SK-N-SH treated with all-trans-retinoic acid at 6 μM for 48 hours (cell line): ENCODE results near the gene CHMP6.

Experiments
- ATAC-seq: fragments of 200-7000 bp; cut with Tn5 transposase; 3 replicates; pipeline ENCODE4 v1.9.1; 2020; ENCODE audit warnings: mild to moderate bottlenecking, moderate library complexity
- ARNTL ChIP-seq: fragments of 450-650 bp; formaldehyde crosslinking; IDR thresholded peaks from 2 replicates; pipeline ENCODE4 v1.5.0; 2020; ENCODE audit warnings: low read depth, mild to moderate bottlenecking, moderate library complexity, borderline replicate concordance
- BACH2 ChIP-seq: fragments of 250-450 bp; sonication (Bioruptor Pico); IDR thresholded peaks from 2 replicates; pipeline ENCODE4 v1.9.0; 2021; ENCODE audit warnings: mild to moderate bottlenecking, borderline replicate concordance
- CREB5 ChIP-seq: fragments of 250-450 bp; sonication (Bioruptor Pico); IDR thresholded peaks from 2 replicates; pipeline ENCODE4 v1.5.1; 2020; ENCODE audit warnings: low read depth, mild to moderate bottlenecking, moderate library complexity
- CSDC2 ChIP-seq: fragments of 250-450 bp; sonication (Bioruptor Pico); IDR thresholded peaks from 2 replicates; pipeline ENCODE4 v1.5.0; 2020; ENCODE audit warnings: mild to moderate bottlenecking, moderate library complexity
- CSRNP3 ChIP-seq: fragments of 250-450 bp; sonication (Bioruptor Pico); IDR thresholded peaks from 2 replicates; pipeline ENCODE4 v1.5.1; 2021; ENCODE audit warnings: mild to moderate bottlenecking, moderate library complexity
- GLIS3 ChIP-seq: fragments of 250-450 bp; sonication (Bioruptor Pico); IDR thresholded peaks from 2 replicates; pipeline ENCODE4 v1.5.0; 2020; ENCODE audit warnings: mild to moderate bottlenecking, moderate library complexity
- PATZ1 ChIP-seq: fragments of 250-450 bp; sonication (Bioruptor Pico); IDR thresholded peaks from 2 replicates; pipeline ENCODE4 v1.8.0; 2020; ENCODE audit warnings: mild to moderate bottlenecking, moderate library complexity, borderline replicate concordance
- POU6F1 ChIP-seq: fragments of 250-450 bp; sonication (Bioruptor Pico); IDR thresholded peaks from 2 replicates; pipeline ENCODE4 v1.8.0; 2021; ENCODE audit warnings: low read depth, mild to moderate bottlenecking, moderate library complexity, borderline replicate concordance
- PPARA ChIP-seq: fragments of 250-450 bp; sonication (Bioruptor Pico); IDR thresholded peaks from 2 replicates; pipeline ENCODE4 v1.5.0; 2020; ENCODE audit warnings: mild to moderate bottlenecking, borderline replicate concordance
- RARB ChIP-seq: fragments of 250-450 bp; sonication (Bioruptor Pico); IDR thresholded peaks from 2 replicates; pipeline ENCODE4 v1.8.0; 2021; ENCODE audit warnings: mild to moderate bottlenecking, moderate library complexity
- SNAI2 ChIP-seq: fragments of 250-450 bp; sonication (Bioruptor Pico); IDR thresholded peaks from 2 replicates; pipeline ENCODE4 v1.5.0; 2020; ENCODE audit warnings: mild to moderate bottlenecking, moderate library complexity
- TCF4 ChIP-seq: fragments of 250-450 bp; sonication (Bioruptor Pico); IDR thresholded peaks from 2 replicates; pipeline ENCODE4 v1.8.0; 2021; ENCODE audit warnings: mild to moderate bottlenecking, moderate library complexity, borderline replicate concordance
- TSHZ2 ChIP-seq: fragments of 250-450 bp; sonication (Bioruptor Pico); IDR thresholded peaks from 2 replicates; pipeline ENCODE4 v1.5.0; 2020; ENCODE audit warnings: mild to moderate bottlenecking, moderate library complexity
- ZC3H10 ChIP-seq: fragments of 250-450 bp; sonication (Bioruptor Pico); IDR thresholded peaks from 2 replicates; pipeline ENCODE4 v1.5.1; 2021; ENCODE audit warnings: mild to moderate bottlenecking, moderate library complexity
- ZFP3 ChIP-seq: fragments of 250-450 bp; sonication (Bioruptor Pico); IDR thresholded peaks from 2 replicates; pipeline ENCODE4 v1.5.0; 2020; ENCODE audit warnings: mild to moderate bottlenecking, moderate library complexity
- ZFP30 ChIP-seq: fragments of 450-650 bp; formaldehyde crosslinking; IDR thresholded peaks from 2 replicates; pipeline ENCODE4 v1.5.0; 2022; ENCODE audit warnings: mild to moderate bottlenecking, moderate library complexity
- ZNF8 ChIP-seq: fragments of 450-650 bp; formaldehyde crosslinking; IDR thresholded peaks from 2 replicates; pipeline ENCODE4 v1.5.0; 2020; ENCODE audit warnings: mild to moderate bottlenecking, moderate library complexity

The CHMP6 gene

GRCh38 chr17:81046770-81047359, 55.2 kb downstream of the CHMP6 start (continued):
- TF ChIP-seq TSHZ2 (CRISPR knock-in tag) = no peak

GRCh38 chr17:81048827-81049371, 57.3 kb downstream of the CHMP6 start:
- no peak for ATAC-seq
- TF ChIP-seq GLIS3 (CRISPR knock-in tag) = no peak
- TF ChIP-seq CSDC2 (CRISPR knock-in tag) = no peak
- TF ChIP-seq ARNTL (CRISPR knock-in tag) = no peak
- TF ChIP-seq RARB = no peak
- TF ChIP-seq ZFP30 = no peak
- no peak for TF ChIP-seq BACH2 (CRISPR knock-in tag)
- no peak for TF ChIP-seq CSRNP3 (CRISPR knock-in tag)
- no peak for TF ChIP-seq SNAI2 (CRISPR knock-in tag)
- TF ChIP-seq ZC3H10 = no peak
- no peak for TF ChIP-seq POU6F1 (CRISPR knock-in tag)
- TF ChIP-seq TCF4 (CRISPR knock-in tag) = no peak
- TF ChIP-seq PATZ1 (CRISPR knock-in tag) = no peak

- ATAC-seq = no peak
- no peak for TF ChIP-seq BACH2 (CRISPR knock-in tag)
- no peak for TF ChIP-seq TSHZ2 (CRISPR knock-in tag)
- TF ChIP-seq PPARA (CRISPR knock-in tag) = no peak
- TF ChIP-seq ZNF8 (CRISPR knock-in tag) = no peak
- no peak for TF ChIP-seq ZFP3 (CRISPR knock-in tag)
- TF ChIP-seq PATZ1 (CRISPR knock-in tag) = no peak
- TF ChIP-seq CSDC2 (CRISPR knock-in tag) = no peak
- no peak for TF ChIP-seq ARNTL (CRISPR knock-in tag)
- no peak for TF ChIP-seq CSRNP3 (CRISPR knock-in tag)
- TF ChIP-seq CREB5 = no peak
- TF ChIP-seq, all 23 proteins: peak for 0
Measured at GRCh38 chr17:81049372-81049911, 57.8 kb downstream of the CHMP6 start.
